ENCODE results near the gene FRRS1L. TPM values are rescaled to one million over a fixed set of nuclear protein-coding genes. Genes with fewer than 3 reads are reported as not detected.

Gene FRRS1L
- total and polyA plus RNA-seq, 2 of the 13 experiments (the other 11 are each of a cell fraction or from before 2014, with no cell fraction given) = 0.02 to 0.03 TPM

DNA sequence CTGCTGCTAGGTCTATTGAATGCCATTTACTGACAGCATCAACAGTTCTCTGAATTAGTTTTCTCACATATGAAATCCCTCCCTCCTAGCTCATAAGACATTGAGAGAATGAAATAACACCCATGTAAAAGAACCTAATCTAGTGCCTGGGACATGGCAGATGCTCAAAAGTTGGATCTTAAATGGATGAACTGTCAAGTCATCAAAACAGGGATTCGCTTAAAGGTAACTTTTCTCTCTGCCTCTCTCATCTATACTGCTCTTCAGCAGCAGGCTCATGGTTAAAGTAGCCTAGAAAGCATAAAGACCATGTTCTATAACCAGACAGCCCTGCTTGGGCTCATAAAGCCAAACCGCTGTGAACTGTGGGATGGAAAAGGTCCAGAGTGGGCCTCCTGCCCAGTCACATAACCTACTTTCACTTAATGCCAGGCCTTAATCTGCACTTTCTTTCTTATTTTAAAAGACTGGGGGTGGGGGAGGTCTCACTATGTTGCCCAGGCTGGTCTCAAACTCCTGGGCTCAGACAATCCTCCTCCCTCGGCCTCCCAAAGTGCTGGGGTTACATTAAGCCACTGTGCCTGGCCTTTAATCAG lies 51.0 kb downstream of the FRRS1L start (continued):
- TF ChIP-seq, protein P1, sequence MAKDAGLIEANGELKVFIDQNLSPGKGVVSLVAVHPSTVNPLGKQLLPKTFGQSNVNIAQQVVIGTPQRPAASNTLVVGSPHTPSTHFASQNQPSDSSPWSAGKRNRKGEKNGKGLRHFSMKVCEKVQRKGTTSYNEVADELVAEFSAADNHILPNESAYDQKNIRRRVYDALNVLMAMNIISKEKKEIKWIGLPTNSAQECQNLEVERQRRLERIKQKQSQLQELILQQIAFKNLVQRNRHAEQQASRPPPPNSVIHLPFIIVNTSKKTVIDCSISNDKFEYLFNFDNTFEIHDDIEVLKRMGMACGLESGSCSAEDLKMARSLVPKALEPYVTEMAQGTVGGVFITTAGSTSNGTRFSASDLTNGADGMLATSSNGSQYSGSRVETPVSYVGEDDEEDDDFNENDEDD (CRISPR knock-in tag; IDR thresholded peaks at IDR 0.05; ENCODE audit: borderline replicate concordance) = no peak
- TF ChIP-seq ZNF746 (CRISPR knock-in tag; IDR thresholded peaks at IDR 0.05) (no peak), FOXA1 (IDR thresholded peaks at IDR 0.05) (no peak), FOXA1 (CRISPR knock-in tag; IDR thresholded peaks at IDR 0.05) (no peak), ZNF138 (CRISPR knock-in tag; IDR thresholded peaks at IDR 0.05; ENCODE audit: low read depth) (no peak), YEATS4 (CRISPR knock-in tag; IDR thresholded peaks at IDR 0.05; ENCODE audit: borderline replicate concordance) (no peak), SMYD3 (CRISPR knock-in tag; IDR thresholded peaks at IDR 0.05) (no peak), KLF6 (CRISPR knock-in tag; IDR thresholded peaks at IDR 0.05) (no peak), SUZ12 (IDR thresholded peaks at IDR 0.05; ENCODE audit: low read depth, low read length) (no peak), MAFF (IDR thresholded peaks at IDR 0.05; ENCODE audit: low read depth, low read length) (peak; percentile 88), RELA (CRISPR knock-in tag; IDR thresholded peaks at IDR 0.05) (no peak), NCOR1 (IDR thresholded peaks at IDR 0.05; ENCODE audit: borderline replicate concordance, low read length) (no peak), ZNF432 (CRISPR knock-in tag; IDR thresholded peaks at IDR 0.05; ENCODE audit: borderline replicate concordance) (no peak)
- TF ChIP-seq, protein P2, sequence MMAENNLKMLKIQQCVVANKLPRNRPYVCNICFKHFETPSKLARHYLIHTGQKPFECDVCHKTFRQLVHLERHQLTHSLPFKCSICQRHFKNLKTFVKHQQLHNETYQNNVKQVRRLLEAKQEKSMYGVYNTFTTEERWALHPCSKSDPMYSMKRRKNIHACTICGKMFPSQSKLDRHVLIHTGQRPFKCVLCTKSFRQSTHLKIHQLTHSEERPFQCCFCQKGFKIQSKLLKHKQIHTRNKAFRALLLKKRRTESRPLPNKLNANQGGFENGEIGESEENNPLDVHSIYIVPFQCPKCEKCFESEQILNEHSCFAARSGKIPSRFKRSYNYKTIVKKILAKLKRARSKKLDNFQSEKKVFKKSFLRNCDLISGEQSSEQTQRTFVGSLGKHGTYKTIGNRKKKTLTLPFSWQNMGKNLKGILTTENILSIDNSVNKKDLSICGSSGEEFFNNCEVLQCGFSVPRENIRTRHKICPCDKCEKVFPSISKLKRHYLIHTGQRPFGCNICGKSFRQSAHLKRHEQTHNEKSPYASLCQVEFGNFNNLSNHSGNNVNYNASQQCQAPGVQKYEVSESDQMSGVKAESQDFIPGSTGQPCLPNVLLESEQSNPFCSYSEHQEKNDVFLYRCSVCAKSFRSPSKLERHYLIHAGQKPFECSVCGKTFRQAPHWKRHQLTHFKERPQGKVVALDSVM (CRISPR knock-in tag; IDR thresholded peaks at IDR 0.05) = peak; percentile 59; the same call in 1 of the 2 replicates

Data from HepG2 (cell line).